HG02840 (cell line): ENCODE data around the gene ZNF549.
A peak's percentile ranks its signal among the peaks of the same experiment; 100 is the strongest.
"Not testable (repeated sequence)": the region's sequence is repeated elsewhere in the genome, so short reads cannot be mapped to it uniquely, and the experiment has no call there.

Source experiments
- ATAC-seq: cut with Tn5 transposase; IDR thresholded peaks from one replicate; pipeline ENCODE4 v1.9.1; 2021; ENCODE audit warnings: mild to moderate bottlenecking, moderate library complexity, moderate number of reproducible peaks; ENCODE audit not compliant: unreplicated experiment, low FRiP score

Gene ZNF549

GRCh38 chr19:57527136-57527881, at the start of gene ZNF549:
Gene ZNF549, plus strand, starts transcription at chr19:57527356. Its CDS starts 218 bp downstream, at chr19:57527574.
- ATAC-seq: peak; percentile 98

DNA sequence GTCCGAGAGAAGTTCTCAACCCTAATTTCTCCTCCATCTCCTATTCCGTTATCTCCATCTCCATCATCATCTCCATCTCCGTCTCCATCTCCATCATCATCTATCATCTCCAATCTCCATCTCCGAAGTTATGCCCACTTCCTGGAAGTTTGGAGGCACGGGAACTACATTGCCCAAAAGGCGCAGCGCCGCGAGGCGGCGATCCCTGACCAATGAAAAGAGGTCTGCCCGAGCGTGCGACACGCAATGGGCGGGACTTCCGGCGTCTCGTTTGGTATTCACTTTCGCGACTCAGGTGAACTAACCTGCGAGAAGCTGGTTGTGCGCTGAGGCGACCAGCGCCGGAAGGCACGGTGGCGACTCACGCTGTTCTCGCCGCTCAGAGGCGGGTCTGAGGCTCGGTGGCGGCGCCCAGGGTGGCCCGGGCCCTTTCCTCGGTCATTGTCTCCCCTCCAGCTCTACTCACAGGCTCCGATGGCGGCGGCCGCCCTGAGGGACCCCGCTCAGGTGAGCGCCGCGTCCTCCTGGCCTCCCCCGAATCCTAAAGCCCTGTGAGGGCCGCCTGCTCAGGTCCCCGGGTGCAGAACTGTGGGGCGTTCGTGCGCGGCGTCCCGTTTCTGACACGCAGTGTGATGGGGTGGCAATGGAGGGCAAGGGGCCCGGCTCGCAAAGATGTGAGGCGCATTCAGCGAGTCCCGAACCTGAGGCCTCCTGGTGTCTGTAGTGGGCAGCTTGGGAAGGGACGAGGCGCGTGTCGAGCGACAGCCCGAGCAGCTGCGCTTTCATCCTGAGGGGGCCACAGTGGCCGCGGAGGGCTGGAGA, 39.5 kb upstream of the ZNF549 start, which contains the start of gene ZNF419:
TSS of gene ZNF419 (plus strand) at position 274 of the 822 bp plus-strand sequence. CDS start at position 475, 201 bp downstream.
- ATAC-seq: peak; percentile 91

GRCh38 chr19:57488299-57488644, 38.9 kb upstream of the ZNF549 start:
- peak; percentile 13 for ATAC-seq

DNA sequence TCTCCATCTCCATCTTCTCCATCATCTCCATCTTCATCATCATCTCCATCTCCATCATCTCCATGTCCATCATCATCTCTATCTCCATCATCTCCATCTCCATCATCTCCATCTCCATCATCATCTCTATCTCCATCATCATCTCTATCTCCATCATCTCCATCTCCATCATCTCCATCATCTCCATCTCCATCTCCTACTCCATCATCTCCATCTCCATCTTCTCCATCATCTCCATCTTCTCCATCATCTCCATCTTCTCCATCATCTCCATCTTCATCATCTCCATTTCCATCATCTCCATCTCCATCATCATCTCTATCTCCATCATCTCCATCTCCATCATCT, 27.9 kb upstream of the ZNF549 start:
- ATAC-seq: not testable (repeated sequence)

- peak; percentile 98 for ATAC-seq
Observed at GRCh38 chr19:57499680-57500395, 27.3 kb upstream of the ZNF549 start, which contains the start of gene ZNF773. Gene ZNF773, plus strand, starts transcription at chr19:57499938. Its CDS starts 143 bp downstream, at chr19:57500081.

- not testable (repeated sequence) for ATAC-seq
Observed at GRCh38 chr19:57500400-57500799, 26.8 kb upstream of the ZNF549 start.

DNA sequence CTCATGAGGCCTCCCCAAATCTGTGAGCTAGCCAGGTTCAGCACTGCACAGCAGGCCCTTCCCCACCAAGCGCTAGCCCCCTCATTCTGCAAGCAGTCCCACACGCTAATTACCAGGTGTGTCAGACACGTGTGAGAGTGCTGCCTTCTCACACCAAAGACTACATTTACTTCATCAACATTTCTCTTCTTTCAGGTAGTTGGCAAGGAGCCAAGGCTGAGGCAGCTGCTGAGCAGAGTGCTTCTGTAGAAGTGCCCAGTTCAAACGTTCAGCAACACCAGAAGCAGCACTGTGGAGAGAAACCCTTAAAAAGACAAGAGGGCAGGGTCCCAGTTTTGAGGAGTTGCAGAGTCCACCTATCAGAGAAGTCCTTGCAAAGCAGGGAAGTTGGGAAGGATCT, 21.0 kb upstream of the ZNF549 start:
- ATAC-seq: no peak

- ATAC-seq: no peak
Observed at GRCh38 chr19:57511484-57511883, 15.7 kb upstream of the ZNF549 start.

DNA sequence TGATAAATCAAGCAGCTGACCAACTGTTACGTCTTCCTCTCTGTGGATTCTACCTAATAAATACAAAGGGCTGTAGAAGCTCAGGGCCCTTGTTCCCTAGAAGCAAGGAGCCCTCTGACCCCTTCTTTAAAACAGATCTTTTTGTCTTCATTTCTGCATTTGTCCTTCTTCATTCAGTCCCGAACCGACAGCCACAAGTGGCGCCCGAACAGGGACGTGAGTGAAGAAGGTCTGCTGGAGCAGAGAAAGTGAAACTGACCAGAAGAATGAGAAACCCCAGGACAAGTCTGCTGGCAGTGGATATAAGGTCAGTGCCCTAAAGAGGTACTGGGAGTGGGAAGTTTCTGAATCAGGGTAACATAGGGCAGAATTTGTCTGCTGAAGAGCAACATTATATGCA, 14.3 kb upstream of the ZNF549 start:
- ATAC-seq: no peak

DNA sequence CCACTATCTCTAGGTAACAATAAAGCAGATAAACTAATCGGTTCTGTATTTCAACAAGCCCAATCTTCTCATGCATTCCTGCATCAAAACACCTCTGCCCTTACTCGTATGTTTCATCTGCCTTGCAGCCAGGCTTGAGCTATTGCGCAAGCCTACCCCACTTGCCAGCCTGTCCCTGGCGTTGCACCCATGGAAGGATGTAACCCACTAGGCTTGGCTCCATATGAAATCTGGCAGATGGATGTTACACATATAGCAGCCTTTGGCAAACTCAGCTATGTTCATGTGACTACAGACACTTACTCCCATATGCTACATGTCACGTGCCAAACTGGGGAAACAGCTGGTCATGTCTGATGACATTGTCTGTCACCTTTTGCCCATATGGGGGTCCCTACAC, 11.9 kb upstream of the ZNF549 start:
- no peak for ATAC-seq

GRCh38 chr19:57518021-57518420, 9.1 kb upstream of the ZNF549 start:
- ATAC-seq: not testable (repeated sequence)

- ATAC-seq: no peak
Observed at GRCh38 chr19:57537953-57538547, 10.9 kb downstream of the ZNF549 start.

DNA sequence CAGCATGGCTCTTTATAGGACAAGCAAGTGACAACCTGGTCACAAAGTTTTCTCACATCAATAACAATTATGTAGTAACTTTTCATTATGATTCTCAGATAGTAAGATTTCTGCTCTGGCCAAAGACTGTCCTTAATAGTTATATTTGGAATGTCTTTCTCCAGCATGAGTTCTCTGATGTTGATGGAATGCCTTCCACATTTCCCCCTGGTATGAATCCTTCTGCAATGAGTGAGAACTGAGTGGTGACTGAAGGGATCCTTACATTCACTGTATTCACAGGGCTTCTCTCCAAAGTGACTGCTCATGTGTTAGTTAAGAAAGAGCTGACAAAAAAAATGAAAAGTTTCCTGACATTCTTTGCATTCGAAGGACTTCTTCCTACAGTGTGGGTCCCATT, 19.4 kb downstream of the ZNF549 start:
- ATAC-seq: no peak

DNA sequence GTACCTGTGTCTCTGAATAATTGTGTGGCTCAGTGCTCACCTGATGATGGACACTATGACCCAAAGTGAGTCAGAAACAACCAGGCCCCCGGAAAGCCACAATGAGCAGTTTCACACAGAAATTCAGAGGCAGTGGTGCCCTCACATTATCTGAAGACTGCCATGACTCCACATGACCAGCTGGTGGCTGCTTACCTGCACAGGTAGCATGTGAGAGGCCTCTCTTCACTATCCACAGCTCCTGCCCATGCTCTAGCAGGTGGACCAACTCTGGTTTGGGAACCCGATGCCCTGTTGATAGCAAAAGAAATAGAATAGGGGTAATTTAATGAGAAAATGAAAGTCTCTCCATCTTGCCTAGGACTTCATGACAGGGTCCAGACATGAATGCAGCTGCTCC, 25.3 kb downstream of the ZNF549 start:
- no peak for ATAC-seq

DNA sequence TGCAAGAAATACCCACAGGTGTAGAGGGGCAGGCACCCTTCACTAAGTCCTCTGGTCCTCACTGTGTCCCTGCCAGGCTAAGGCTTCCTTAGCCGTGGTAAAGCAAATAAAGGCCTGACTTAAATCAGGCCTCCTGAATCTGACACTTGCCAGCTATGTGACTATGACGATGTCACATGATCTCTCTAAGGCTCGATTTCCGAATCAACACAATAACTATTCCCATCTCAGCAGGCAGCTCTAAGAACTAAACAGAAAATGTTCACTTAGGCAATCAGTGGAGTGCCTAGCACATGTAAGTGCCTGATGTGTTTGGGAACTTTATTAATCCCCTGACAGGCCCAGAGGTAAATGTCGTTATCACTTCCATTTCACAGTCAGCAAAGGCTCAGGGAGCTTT, 30.5 kb downstream of the ZNF549 start:
- no peak for ATAC-seq

- no peak for ATAC-seq
Observed at GRCh38 chr19:57558525-57558924, 31.4 kb downstream of the ZNF549 start.

- peak; percentile 19 for ATAC-seq
Observed at GRCh38 chr19:57559008-57559403, 31.9 kb downstream of the ZNF549 start.

DNA sequence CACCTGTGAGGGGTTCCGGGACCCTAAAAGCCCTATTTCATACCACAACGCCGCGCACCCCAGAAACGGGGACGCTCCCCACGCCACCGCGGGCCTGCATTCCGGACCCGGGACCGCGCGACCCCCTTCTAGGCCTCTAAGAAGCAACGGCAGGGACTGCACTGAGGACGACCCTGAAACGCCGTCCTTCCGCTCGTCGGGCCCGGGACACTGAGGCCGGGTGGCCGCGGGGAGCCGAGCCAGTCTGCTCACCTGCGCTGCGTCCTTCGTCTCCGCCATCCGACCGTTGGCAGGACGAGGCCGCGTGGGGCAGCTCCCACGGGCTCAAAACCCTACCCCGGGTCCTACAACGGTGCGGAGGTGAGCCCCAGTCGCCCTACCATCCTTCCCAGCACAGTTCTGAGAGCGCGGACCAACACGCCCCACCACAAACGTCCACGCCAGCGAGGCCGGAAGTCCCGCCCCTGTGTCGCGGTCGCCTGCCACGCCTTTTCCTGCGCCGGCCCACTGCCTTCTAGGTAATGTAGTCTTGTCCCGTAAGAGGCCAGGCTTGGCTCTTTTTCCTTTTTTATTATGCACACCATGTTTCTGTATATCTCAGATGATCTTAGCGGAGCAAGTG, 32.4 kb downstream of the ZNF549 start, which contains the start of gene ZNF550:
TSS of gene ZNF550 (minus strand) at position 460 of the 622 bp plus-strand sequence. CDS start at position 279, 181 bp downstream.
- ATAC-seq: peak; percentile 96

DNA sequence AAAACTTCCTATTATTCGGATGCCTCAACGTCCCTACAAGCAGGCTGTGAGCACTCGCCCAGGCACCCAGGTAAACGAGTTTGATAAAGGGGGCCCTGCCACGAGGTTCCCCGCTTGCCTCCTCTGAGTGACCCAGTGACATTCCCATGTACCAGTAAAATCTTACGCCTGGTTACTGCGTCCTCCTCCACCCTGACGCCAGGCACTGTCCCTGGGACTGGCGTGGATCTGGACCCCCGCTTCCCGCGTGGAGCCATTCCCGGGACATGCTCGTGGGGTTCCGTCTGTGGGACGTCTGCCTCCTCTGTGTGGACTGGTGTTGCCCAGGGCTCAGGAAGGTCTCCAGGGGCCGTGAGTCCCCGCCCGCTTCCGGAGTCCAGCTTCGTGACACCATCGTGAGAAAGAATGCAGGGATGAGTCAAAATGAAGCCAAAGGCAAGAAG, 32.9 kb downstream of the ZNF549 start:
- ATAC-seq: peak; percentile 16

- ATAC-seq: no peak
Observed at GRCh38 chr19:57563547-57563946, 36.4 kb downstream of the ZNF549 start.
